Inferior parietal cortex (tissue), 1 donor: ENCODE results near the gene SMTNL1.
A peak's percentile ranks its signal among the peaks of the same experiment; 100 is the strongest.

Experiments
- DNase-seq: peaks from one replicate; pipeline ENCODE4 v3.0.0-alpha.2; 2016; ENCODE audit errors: extremely low spot score

SMTNL1 gene

DNA sequence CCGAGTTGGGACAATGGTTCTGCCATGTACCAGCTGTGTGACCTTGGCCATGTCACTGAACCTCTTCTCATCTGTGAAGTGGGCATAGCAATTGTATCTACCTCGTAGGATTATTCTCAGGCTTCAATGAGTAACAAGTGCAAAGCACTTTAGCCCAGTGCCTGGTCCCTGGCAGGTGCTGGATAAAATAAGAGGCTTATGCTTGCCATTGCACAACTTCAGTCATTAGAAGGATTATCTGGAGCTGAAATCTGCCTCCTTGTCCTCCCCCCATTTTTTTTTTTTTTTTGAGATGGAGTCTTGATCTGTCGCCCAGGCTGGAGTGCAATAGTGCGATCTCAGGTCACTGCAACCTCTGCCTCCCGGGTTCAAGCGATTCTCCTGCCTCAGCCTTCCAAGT, 7.2 kb downstream of the SMTNL1 start:
- no peak for DNase-seq

DNA sequence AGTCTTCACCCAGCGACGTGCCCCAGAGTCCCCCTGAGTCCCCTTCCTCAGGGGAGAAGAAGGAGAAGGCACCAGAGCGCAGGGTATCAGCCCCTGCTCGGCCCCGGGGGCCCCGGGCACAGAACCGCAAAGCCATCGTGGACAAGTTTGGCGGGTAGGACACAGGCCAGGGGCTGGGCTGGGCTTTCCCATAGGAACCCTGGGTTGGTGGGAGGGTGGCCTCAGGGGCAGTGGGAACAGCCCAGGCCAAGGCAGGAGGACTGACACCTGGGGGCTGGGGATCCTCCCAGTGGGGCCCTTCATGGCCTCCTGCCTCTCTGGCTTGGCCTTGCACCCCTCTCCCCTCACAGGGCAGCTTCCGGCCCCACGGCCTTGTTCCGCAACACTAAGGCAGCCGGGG, 8.5 kb downstream of the SMTNL1 start:
- no peak for DNase-seq

DNA sequence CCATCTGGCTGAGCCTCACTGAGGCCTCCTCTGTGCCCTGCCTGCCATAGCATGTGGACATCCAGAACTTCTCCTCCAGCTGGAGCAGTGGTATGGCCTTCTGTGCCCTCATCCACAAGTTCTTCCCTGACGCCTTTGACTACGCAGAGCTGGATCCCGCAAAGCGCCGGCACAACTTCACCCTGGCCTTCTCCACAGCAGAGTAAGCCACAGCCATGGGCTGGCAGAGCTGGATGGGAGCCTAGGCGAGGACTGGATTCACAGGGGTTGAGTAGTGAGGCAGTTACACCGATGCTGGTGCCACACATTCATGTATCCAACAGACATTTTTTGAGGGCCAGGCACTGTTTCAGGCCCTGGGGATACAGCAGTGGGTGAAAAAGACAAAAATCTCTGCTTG, 9.1 kb downstream of the SMTNL1 start:
- DNase-seq, result no peak

DNA sequence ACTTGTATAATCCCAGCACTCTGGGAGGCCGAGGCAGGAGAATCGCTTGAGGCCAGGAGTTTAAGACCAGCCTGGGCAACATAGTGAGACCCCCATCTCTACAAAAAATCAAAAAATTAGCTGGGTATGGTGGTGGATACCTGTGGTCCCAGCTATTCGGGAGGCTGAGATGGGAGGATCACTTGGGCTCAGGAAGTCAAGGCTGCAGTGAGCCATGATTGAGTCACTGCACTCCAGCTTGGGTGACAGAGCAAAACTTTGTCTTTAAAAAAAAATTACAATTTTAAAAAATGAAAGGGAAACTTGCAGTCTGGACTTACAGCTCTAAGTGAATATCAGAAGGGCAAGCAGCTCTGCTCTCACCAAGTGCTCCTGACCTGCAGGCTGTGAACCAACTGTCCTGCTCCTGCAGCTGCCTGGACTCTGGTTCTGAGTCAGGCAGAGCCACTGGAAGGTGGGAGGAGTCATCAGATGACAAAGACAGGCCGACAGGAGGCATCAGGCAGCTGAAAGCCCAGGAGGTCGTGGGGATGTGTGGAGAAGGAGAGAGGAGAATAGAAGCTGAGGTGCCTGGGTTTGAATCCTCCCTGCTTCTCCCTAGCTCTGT, 9.6 kb downstream of the SMTNL1 start:
- no peak for DNase-seq

DNA sequence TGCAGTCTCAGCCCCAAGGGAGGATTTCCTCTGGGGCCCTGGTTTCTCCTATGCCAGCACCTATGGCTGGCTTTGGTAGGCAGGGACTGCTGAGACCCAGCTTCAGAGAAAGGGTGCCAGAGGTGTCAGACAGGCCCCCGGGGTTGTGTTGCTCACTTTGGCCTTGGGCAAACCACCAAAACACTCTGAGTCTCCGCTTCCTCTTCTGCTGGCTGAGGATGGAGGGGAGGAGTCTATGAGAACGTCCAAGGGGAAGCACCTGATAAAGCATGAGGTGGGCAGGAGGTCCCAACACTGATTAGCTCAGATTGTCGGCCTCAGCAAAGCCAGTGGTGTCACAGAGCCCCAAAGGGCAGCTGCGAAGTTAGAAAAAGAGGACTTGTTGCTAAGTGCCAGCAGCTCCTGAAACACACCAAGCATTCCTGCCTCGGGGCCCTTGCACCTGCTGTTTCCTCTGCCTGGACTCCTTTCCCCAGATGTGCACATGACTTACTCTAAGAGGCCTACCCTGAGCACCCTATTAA, 10.5 kb downstream of the SMTNL1 start:
- no peak for DNase-seq

DNA sequence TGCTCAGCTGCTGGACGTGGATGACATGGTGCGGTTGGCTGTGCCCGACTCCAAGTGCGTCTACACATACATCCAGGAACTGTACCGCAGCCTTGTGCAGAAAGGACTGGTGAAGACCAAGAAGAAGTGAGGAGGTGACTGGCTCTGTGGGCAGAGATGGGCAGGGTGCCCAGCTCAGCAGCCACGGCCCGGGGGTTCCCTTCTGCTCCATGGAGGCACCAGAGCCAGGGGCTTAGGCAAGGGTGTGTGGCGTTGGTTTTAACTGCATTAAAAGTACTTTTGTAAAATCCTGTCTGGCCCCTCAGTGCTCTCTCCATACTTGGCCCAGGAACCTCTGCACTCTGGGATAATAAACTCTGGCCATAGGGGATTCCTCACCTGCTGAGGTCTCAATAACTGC, 12.6 kb downstream of the SMTNL1 start:
- no peak for DNase-seq

DNA sequence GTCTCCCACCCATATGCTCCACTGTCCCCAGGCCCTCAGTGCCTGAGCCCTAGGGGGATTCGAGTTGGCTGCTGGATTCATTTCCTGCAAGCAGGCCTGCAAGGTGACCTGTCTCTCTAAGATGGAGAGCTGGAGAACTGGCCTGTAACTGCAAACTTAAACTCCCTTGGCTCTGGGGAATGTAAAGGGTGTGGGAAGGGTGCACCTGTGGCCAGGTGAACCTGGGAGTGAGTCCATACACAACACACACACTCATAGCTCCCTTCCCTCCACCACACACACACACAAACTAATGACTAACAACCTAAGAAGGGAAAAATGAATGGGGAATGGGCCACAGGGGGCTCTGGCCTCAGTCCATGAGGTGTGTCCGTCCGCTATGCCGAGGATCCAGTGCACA, 14.5 kb downstream of the SMTNL1 start:
- no peak for DNase-seq

DNA sequence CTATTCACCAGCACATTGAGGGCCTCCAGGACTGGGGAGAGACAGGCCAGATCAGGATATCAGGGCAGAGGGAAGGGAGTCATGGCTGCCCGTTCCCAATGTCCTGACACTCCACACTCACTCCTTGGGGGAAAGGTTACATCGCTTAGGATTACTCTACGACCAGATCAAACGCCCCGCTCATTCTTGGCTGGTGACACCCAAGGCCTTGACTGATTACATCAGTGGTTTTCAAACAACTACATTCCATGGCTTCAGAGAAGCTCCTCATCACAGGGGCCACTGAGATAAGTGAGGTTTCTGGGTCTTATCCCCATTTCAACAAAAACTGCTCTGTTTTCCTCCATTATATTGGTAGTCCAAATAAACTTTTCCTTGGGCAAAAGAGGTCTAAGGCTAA, 15.1 kb downstream of the SMTNL1 start:
- no peak for DNase-seq

DNA sequence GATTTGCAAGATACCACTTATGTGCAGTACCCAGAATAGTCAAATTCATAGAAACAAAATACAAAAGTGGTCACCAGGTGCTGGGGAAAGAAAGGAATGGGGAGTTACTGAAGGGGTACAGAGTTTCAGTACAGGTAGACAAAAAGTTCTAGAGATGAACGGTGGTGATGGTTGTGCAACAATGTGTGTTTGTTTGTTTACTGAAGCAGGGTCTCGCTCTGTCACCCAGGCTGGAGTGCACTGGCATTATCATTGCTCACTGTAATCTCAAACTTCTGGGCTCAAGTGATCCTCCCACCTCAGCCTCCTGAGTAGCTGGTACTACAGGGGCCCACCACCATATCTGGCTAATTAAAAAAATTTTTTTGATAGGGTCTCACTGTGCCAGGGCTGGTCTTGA, 18.0 kb downstream of the SMTNL1 start:
- no peak for DNase-seq

DNA sequence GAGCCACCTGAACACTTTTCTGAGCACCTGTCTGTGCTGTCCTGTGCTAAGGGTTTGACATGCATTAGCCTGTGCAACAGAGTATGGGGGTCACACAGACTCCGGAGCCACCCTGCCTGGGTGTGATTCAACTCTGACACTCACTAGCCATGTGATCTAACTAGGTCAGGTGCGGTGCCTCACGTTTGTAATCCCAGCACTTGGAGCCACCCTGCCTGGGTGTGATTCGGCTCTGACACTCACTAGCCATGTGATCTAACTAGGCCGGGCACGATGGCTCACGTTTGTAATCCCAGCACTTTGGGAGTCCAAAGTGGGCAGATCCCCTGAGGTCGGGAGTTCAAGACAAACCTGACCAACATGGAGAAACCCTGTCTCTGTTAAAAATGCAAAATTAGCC, 18.6 kb downstream of the SMTNL1 start:
- DNase-seq, result no peak

DNA sequence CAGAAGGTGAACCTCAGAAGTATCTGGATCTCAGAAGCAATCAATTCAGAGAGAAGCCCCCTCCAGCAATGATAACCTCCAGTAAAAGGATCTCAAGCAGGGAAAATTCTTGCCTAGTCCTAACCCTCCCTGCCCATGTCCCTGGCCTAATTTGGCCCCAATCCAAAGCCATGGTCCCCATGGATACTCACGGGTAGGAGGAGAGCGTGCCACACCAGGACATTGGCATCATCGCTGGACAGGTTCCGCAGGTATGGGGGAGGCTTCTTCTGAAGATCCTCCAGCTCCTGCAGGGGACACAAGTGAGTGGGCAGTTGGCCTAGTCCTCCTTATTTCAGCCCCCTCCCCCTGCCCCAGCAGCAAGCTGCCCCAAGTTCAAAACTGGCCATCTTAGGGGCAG, 22.8 kb downstream of the SMTNL1 start:
- DNase-seq, result no peak

DNA sequence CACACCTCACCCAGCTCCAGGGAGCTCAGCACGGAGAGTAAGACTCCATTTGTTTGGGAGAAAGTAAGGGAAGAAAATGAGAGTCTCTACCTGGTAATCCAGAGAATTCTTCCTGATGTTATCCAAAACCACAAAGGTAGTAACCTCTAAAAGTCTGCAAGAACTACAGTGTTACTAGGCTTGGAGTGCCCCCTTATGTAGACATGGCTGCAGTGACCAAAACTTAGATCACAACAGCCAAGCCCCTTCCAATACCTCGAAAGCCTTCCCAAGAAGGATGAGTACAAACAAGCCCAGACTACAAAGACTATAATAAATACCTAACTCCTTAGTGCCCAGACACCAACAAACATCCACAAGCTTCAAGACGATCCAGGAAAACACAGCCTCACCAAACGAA, 25.2 kb downstream of the SMTNL1 start:
- DNase-seq, result no peak

DNA sequence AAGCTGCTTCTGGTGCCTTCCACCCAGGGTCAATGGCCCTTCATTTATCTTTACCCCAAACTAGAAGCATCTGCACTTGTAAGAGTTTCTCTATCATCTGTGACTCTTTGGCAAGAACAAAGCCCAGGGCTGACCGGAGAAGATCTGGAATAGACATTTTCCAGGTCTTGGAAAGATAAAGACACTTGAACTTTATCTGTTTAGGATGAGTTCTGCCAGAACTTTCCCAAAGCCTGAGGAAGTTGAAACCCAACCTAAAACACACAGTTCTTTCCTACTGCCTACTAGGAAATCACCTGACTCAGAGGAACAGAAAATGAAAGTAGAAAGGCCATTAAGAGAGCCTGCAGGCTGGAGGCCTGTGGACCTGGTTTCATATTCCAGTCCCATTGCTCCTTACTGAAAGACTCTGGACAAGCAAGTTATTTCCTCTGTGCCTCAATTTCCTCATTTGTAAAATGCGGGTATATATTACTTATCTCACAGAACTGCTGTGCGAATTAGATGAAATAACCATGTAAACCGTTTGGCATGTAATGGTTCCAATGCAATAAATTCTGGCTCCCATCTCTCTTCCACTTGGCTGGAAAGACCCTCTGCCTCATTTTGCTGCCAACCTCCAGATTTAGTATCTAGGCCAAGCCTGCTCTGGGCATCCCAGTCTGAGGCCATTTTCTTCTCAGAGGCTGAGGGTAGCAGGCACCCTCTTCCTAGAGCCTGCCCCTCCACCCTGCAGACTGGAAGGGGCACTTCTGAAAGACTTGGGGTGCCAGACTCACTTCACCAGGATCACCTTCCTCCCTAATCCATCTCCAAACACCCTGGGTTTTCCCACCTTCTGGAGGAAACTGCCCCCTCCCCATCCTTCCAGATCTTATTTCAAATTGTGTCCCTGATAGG, 28.9 kb downstream of the SMTNL1 start:
- DNase-seq, result peak; percentile 74

DNA sequence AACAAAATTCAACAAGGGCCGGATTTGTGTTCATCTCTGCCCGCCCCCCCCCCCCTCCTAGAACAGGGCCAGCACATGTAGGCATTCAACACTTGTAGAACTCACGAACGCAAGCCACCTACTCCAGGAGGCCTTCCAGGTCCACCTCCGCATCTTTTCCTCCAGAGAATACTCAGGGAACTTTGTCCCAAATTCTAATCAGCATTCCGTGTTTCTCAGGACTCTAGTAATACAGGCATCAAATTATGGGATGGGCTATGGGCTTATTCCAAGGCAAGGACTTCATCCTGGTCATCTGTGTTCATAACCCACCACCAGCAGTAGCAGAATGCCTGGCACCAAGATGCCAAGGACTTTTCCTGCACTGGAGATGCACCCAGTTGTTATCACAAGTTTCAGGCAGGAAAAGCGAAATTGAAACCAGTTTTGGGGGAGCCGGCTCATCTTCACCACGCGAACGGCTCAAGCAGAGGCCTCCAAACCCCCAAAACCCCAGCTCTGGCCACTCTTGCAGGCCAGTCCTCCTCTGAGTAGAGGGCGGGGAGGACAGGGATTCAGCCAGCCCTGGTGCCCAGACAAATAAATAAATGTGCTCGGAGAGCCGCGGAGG, 29.6 kb downstream of the SMTNL1 start:
- DNase-seq, result peak; percentile 45

DNA sequence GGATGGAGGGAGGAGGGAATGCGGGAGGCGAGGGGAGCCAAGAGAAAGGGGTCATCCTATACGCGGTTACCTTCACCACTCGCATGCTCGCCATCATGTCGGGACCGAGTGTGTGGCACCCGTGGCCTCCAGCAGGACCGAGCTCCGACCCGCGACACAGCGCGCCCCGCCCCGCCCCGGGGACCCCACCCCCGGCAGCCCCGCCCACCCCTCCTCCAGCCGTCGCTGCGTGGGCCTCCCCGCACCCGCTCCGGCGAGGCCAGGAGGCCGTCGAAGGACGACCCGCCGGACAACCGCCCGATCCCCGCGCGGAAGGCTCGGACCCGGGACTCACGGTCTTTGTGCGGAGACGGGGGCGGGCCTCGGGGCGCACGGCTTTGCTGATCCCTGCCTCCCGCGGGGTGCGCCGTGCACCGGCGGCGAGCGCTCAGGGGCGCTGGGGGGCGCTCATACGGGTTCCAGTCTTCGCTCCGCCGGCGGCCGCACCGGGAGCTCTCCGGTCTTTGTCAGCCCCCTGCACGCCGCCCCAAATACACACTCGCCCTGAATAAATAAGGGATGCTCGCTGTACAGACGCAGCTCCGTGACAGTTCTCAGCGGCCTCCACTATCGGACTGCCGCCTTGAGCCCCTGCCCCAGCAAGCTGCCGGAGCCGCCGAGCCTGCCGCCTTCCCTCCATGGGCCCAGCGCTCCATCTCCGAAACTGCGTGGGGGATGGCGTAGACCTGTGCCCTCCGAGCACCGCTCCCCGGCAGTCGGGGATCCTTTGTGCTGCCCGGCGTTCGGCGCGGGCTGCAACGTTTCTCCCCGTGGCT, 30.3 kb downstream of the SMTNL1 start, which contains the start of gene UBE2L6:
TSS of gene UBE2L6 (minus strand) at position 158 of the 815 bp plus-strand sequence. CDS start at position 97, 61 bp downstream.
- DNase-seq, result peak; percentile 52

DNA sequence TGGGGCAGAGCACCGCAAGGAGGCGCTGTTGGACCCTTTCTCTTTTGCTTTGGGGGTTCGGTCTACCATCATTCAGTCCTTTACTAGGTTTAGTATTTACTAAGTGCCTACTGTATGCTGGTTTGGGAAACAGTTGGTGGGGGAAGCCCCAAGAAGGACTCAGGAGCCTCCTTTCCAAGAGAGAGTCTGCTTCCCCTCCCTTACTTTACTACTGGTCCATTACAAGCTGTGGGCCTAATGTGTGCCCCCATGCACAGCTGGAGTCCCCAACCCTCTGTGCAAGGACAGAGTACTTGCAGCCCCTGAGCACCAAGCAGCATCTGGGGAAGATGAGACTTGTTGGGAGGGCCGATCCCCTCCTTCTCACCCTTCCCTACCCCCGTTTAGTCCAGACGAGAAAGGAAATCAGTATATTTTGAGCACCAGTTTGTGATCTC, 31.0 kb downstream of the SMTNL1 start:
- DNase-seq, result peak; percentile 85

DNA sequence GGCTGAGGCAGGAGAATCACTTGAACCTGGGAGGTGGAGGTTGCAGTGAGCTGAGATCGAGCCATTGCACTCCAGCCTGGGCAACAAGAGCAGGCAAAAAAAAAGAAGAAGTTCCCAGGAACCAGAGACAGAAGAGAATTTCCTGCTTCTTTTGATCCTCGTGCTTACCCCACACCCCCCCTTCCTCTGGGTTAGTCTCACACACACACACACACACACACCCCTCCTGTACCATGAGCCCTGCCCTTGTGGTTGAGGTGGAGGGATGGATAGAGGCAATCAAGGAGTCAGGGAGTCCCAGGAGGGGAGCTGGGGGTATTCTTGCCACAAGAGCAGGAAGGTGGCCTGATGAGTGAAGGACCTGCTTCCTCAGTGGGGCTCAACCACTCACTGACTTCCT, 34.2 kb downstream of the SMTNL1 start:
- DNase-seq, result no peak

DNA sequence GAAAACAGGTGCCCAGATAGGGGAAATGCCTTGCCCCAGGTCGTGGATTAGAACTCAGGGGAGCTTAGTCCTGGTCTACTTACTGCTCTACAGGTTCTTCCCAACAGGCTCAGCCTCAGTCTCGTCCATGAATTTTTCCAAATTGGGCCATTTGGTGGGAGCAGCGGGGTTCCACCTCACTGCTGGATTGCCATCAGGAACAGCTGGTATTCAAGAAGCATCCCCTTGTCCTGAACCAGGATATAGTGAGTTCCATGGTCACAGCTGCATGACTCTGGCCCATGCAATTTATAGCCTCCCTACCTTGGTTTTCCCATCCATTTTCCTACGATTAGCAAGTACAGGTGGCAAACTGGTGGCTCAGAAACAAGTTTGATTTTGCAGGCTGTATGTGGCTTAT, 36.7 kb downstream of the SMTNL1 start:
- no peak for DNase-seq

DNA sequence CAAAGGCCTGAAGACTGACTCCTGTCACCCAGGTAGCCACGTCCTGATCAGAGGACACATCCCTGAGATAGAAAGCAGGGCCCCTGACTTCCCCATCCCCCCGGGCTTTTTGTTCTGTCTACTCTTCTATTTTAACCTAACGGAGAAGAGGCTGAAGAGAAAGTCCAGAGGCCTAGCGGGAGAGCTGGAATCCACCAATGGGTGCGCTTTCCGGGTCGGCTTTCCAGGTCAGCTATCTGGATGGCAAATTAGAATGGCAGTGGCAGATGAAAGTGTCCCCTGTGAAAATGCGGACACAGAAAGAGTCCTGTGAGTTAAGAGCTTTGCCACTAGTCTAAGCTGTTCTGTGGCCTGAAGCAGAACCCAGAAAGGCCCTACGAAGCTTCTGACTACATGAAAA, 46.9 kb downstream of the SMTNL1 start:
- DNase-seq, result no peak

DNA sequence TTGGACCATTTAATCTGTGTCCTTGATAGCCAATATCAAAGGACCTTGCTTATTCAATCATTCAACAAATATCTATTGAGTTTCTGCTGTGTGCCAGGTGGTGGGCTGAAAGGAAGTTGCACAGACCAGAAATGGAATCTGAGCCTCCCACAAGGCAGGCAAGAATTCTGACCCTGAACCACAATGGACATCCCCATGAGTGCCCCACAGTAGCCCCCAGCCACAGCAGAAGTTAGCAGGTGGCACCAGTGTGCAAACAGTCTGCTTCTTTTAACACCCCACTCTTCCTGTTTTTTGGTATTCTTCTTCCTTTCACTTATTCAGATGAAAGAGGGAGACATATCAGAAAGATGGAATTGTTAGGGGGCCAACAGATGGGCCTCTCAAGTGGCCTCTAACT, 47.9 kb downstream of the SMTNL1 start:
- DNase-seq, result no peak

DNA sequence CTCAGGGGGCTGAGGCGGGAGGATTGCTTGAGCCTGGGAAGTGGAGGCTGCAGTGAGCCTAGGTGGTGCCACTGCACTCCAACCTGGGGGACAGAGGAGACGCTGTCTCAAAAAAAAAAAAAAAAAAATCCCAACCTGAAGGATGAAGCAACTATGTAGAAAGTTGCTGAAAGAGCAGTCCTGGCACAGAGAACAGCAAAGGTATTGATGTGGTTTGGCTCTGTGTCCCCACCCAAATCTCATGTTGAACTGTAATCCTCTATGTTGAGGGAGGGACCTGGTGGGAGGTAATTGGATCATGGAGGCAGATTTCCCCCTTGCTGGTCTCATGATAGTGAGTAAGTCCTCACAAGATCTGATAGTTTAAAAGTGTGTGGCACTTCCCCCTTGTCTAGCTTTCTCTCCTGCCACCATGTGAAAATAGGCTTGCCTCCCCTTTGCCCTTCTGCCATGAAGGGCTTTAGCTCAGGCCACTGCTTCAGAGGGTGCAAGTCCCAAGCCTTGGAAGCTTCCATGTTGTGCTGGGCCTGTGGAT, 49.4 kb downstream of the SMTNL1 start:
- no peak for DNase-seq
